Measurements from ENCODE around the gene UBAC2.
"Not testable (repeated sequence)": the region's sequence is repeated elsewhere in the genome, so short reads cannot be mapped to it uniquely, and the experiment has no call there.

The UBAC2 gene

DNA sequence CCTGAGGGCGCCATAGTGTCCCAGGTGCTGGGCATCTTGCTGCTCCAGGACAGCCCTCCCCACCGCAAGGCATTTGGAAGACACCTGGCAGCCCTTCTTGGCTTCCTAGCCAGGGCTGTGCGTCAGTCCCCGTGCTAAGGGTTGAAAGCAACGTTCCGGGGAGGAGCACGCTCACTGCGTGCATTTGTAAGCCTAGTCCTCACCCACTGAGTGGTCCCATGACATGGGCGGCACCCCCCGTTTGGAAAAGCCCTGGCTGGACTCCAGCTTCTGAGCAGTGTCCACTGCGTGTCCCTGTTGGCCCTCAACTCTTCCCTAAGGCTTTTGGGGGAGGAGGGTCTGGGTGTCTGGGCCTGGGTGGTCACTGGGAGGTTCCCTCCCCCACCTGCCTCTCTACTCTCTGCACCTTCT, 182.9 kb downstream of the UBAC2 start:
- DNase-seq = no peak

DNA sequence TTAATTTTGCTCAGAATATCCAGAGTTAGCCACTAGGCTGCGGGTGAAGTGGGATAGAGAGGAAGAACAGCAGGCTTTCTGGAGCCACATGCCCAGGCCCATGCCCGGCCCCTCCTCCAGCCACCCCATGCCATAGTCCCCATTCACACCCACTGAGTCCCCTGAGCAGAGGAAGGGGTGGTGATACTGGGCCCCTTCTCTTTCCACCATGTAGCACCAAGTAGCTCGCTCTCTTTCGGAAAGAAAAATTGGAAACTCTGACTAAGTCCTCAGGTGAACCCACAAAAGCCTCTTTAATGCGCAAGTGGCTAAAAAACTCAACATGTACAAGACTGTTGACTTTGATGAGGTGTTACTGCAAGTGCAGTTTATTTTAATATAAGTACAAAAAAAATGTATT, 183.3 kb downstream of the UBAC2 start:
- DNase-seq = no peak

DNA sequence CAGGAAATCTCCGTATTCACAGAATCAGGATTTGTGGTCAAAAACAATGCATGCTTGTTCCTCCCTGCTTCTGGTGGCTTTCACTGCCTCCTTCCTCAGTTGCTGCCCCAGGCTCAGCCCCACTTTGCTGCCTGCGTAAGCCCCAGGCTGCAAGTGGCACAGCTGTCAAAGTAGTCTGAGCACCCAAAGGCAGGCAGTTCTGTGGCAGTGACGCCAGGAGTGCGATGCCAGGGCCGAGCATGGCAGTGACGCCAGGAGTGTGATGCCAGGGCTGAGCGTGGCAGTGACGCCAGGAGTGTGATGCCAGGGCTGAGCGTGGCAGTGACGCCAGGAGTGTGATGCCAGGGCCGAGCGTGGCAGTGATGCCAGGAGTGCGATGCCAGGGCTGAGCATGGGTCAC, 183.8 kb downstream of the UBAC2 start:
- no peak for DNase-seq

DNA sequence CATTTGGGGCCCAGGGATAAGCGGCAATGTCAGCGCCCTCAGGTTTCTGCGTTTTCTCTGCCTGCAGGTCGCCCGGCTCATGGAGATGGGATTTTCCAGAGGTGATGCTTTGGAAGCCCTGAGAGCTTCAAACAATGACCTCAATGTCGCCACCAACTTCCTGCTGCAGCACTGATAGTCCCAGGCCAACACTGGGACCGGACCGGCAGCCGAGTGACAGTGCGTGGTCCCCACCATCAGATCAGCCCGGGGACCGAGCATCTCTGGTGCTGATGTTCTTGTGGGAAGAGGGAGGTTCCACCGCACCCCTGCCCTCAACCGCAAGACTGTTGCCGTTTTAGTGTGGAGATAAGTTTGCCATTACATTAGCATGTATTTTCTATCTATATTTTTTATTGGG, 184.5 kb downstream of the UBAC2 start:
- DNase-seq = peak; percentile 18

DNA sequence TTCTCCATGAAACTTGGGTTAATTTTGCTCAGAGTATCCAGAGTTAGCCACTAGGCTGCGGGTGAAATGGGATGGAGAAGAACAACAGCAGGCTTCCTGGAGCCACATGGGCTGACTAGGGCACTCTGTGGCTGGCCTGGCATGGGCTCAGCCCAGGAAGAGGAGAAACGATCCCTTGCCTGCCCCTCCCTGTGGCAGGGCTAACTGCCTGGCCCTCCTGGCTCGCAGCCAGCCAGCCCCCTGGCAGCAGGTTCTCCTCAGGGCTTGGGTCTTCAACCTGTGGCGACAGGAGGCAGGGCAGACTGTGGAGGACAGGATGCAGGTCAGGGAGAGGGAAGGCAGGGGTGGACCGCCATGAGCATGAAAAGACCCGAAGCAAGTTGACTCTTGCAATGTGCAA, 185.3 kb downstream of the UBAC2 start:
- DNase-seq = peak; percentile 13

GRCh38 chr13:99386495-99386894, 185.8 kb downstream of the UBAC2 start:
- no peak for DNase-seq

DNA sequence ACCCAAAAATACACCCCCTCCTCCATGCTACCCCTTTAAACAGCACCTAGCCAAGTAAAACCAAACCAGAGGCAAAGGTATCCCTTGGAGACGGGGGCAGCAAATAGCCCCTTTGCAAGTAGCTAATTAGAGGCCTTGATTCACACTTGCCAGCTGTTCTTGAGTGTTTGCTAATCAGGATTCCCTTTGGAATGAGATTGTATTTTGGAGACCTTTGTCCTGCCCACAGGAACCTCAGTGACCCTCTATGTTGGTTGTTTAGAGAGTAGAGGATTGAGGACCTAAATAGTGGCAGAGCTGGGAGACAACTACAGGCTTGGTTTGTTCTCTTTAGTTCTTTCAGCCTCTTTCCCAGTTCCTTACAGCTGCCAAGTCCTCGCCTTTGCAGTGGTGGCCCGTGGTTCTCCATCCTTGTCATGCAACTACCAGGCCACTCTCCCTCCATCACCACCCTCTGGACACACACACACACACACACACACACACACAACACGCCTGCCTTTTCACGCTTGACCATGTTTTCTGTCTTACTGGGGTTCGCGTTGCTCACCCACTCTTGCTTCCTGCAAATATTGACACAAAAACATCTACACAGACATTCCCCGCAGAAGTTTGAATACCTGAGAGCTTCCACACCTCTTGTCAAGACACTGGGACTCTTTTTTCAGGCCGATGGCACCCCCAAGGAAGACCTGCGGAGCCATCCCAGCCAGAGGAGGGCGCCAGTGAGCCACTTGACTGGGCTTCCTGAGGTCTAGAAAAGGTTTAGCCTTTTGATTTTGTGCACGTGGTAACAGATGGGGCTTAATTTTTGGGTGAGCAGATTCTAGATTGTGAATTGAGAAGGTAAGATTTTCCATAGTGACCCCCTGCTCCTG, 186.5 kb downstream of the UBAC2 start:
- DNase-seq = peak; percentile 81

DNA sequence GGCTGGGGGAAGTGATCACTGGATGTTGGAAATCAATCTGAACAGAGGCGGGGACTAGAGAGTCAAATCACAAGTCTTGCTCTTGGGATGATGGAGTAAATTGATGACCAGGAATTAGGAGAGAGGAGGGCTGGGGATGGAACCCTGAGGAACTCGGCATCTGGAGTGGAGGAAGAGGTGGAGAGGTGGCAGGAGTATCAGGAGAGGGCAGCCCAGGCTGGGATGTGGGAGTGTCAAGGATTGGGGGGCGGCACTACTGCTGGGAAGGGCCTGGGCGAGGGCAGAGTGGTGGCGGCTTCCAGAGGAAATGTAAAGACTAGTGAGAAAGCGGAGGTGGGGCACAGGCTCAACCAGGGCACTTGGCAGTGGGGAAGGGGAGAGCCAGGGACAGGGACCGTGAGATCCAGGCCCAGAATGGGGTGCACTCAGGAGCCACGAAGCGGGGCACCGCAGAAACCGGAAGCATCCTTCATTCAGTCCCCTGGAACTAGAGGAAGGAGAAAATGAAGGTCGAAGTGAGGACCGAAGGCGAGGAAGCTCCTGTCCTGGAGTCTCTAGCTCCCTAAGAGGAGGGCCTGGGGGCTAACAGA, 187.8 kb downstream of the UBAC2 start:
- DNase-seq = no peak

- not testable (repeated sequence) for DNase-seq
Measured at GRCh38 chr13:99389094-99389493, 188.4 kb downstream of the UBAC2 start.

DNA sequence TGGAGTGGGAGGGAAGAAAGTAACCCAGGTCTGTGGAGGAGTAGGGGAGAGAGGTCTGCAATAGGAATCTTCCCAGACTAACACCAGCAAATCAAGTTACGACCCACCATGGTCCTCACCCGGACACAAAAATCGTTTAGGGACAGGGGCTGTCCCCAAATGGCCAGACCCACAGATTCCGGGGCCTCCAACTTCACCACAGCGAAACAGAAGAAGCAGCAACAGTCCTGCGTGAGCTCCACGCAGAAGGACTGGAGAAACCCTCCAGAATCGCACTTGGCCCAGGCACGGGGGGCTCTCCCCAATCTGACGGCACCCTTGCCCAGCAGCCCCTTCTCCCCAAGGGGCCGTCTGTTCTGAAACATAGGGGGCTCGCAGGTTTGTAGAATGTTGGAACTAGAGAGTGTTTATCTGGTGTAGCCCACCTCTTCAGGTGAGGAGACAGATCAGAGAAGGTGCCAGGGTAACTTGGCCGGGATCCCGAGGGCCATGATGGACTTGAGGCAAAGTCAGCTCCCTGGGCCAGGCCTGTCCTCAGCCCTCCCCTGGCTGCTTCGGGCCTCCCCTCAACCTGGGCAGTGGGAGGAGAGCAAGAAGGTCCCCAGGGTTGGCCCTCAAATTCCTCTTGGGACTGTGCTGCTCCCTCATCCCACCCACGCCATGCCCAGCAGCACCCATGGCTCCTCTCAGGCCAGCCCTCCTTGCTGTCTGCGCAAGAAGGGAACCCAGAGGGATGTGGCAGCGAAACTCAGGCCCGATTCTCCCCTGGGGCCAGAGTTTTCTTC, 189.1 kb downstream of the UBAC2 start:
- no peak for DNase-seq

GRCh38 chr13:99390601-99391000, 189.9 kb downstream of the UBAC2 start:
- no peak for DNase-seq

DNA sequence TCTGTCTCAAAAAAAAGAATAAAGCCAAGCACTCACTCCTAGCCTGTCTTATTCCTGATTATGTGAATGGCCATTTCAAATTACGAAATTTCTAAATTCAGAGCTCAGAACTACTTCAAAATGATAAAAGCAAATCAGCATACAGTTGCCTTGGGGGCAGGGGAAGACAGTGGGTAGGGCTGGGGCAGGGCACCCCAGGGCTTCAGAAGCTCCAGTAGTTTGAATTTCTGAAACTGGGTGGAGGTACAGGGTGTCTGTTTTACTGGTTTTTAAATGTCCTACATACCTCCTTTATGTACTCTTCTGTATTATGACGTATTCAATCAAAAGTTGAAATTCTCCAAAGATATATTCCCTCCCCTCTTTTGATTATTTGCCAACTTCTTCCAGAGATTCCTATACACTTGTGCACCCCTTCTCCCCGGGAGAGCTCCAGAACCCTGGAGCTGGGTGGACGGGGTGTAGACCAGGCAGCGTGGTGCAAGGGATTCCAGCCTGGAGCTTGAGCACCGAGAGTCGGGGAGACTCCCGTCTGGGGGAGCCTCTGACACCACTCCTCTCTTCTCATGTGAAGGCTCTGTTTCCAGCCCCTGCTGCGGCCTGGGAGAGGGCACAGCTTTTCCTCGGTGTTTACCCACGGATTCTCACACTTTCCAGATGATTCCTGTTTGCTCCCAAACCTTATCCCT, 191.3 kb downstream of the UBAC2 start:
- no peak for DNase-seq

GRCh38 chr13:99392470-99393135, 191.9 kb downstream of the UBAC2 start:
- no peak for DNase-seq

- not testable (repeated sequence) for DNase-seq
Measured at GRCh38 chr13:99393391-99393790, 192.7 kb downstream of the UBAC2 start.

DNA sequence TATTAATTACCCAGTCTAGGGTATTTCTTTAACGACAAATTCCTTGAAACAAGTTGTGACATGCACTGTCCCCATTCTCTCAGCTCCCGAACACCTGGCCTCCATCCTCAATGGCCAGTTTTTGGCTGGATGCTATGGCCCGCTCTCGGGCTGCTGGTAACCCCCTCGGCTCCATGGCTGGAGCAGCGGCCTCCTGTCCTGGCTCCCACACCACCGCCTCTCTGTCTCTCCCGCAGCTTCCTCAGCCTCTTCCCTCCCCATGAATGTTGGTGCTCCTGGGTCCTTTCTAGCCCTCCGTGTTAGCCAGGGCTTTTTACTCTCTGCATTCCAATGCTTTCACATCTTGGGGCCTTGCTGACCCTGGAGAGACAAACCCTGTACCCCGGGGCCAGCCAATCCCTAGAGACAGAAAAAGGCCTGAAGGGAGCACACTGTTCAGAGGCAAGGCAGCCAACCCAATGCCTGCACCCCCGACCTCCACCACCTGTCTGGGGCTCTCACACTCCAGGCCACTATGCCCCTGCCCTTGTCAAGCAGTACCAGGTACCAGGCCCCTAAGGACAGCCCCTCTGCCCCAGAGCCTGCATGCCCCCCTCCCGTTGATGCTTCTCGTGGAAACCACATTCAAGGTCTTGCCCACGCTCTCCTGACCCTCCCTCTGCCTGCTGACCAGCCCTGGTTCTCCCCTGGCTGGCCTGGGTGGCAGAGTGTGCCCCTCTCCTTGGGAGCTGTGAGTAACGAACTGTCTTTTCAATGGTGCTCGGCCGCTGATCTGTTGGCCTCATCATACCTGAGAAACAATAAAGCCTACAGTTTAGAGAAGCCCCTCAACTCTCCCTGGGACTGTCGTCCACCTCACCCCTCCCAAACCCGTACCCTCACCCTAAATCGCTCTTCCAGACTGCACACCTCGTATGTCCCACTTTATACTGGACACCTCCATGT, 193.4 kb downstream of the UBAC2 start:
- DNase-seq = no peak

- DNase-seq = no peak
Measured at GRCh38 chr13:99395436-99395835, 194.8 kb downstream of the UBAC2 start.

DNA sequence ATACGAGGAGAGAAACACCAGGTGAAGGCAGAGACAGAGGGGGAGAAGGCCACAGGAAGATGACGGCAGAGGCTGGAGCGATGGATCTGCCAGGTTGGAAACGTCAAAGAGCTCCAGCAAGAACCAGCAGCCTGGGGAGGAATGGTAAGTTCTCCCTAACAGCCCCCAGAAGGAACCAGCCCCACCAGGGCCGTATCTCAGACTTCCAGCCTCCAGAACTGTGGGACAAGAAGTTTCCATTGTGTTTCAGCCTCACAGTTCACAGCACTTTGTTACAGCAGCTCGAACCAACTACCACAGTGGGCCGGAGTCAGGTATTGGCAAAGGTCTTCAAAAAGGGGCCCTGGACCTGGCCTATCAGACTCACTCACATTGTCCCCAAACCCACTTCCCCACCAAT, 195.8 kb downstream of the UBAC2 start:
- no peak for DNase-seq

DNA sequence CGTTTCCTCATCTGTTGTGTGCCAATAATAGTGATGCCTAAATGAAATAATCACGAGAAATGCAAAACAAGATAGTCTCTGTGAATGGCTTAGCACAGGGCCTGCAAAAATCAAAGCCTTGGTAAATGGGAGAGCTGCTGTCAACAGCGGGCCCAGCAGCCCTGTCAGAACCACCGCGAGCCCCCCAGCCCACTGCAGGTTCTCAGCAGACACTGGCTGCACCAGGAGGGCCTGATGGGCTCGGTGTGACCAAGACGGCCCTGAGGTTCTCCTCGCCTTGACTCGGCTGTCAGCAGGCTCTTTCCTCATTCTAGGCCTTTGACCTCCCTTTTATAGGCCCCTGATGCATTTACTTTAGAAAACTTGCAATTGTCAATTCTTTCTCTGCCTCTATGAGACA, 197.4 kb downstream of the UBAC2 start:
- DNase-seq = no peak

DNA sequence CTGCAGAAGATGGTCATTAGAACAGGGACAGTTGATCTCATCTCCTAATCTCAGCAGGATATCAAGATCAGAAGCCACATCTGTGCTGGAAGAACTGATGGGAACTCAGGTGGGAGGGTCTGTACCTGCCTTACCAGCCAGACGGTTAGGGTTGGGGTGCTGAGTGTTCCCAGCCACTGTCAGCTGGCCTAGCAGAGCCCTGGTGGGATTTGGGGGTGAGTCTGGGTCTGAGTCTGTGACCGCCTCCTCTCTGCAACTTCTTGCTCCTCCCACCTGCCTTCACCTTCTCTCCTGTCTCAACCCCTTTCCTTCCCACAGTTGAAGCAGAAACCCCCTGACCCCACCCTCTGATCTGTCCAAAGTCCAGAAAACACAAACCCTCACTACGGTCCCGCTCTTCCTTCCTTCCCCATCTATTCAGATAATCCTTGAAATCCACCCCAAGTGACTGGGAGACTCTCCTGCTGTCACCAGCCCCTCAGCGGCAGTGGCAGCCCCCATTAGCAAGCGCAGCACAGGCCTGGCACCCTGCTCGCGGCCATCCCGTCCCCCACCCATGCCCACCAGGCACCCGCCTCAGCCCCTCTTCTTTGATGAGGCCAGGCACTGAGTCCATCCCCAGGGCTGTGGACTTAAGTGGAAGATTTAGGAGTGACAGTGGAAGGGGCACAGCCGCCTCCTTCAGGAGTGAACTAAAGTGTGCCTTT, 198.4 kb downstream of the UBAC2 start:
- no peak for DNase-seq

DNA sequence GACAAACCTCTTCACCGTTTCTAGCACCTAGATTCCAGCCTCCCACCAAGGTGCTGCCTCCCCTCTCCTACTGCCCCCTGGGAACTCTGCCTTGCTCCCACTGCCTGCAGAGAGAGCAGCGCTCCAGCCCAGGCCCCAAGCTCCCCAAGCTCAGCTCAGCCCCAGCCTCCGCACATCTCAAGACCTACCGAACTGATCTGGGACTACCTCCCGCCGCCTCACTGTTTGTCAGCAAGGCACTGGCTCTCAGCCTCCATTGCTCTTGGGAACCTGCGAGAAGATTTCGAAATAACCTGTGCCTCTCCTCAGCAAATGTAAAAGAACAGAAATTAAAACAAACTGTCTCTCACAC, 198.9 kb downstream of the UBAC2 start:
- DNase-seq = no peak

- no peak for DNase-seq
Measured at GRCh38 chr13:99403458-99403971, 202.9 kb downstream of the UBAC2 start.
